GM23338 (cell line): ENCODE measurements around the gene CDC42BPB. TPM values are rescaled to one million over a fixed set of nuclear protein-coding genes. Genes with fewer than 3 reads are reported as not detected.

Experiments
- ATAC-seq: fragments of 200-7000 bp; cut with Tn5 transposase; 3 replicates; pipeline ENCODE4 v1.9.1; 2020
- DNase-seq: peaks from one replicate; pipeline ENCODE4 v3.0.0-alpha.2; 2015; ENCODE audit warnings: low spot score
- H2AFZ ChIP-seq: fragments of 200-600 bp; sonication (generic); 2 replicates; pipeline ENCODE4 v1.8.0; 2016; ENCODE audit warnings: antibody characterized with exemption, mild to moderate bottlenecking, moderate library complexity
- H3F3A ChIP-seq: fragments of 200-600 bp; sonication (generic); replicated peaks from 2 replicates; pipeline ENCODE4 v1.8.0; 2017; ENCODE audit warnings: antibody characterized with exemption, mixed run types, low read depth
- H3K27ac ChIP-seq: fragments of 200-600 bp; sonication (generic); 2 replicates; pipeline ENCODE4 v1.6.1; 2016; ENCODE audit warnings: low read depth
- H3K27me3 ChIP-seq: fragments of 200-600 bp; sonication (generic); 2 replicates; pipeline ENCODE4 v1.8.0; 2016; ENCODE audit warnings: mild to moderate bottlenecking, mixed run types, moderate library complexity; ENCODE audit not compliant: insufficient read depth
- H3K36me3 ChIP-seq: fragments of 200-600 bp; sonication (generic); 2 replicates; pipeline ENCODE4 v1.8.0; 2016; ENCODE audit warnings: mild to moderate bottlenecking; ENCODE audit not compliant: insufficient read depth
- H3K4me1 ChIP-seq: fragments of 200-600 bp; sonication (generic); 2 replicates; pipeline ENCODE4 v1.8.0; 2016; ENCODE audit warnings: mild to moderate bottlenecking, moderate library complexity; ENCODE audit not compliant: insufficient read depth
- H3K4me2 ChIP-seq: fragments of 200-600 bp; sonication (generic); 2 replicates; pipeline ENCODE4 v1.7.1; 2017; ENCODE audit warnings: mixed run types
- H3K4me3 ChIP-seq: fragments of 200-600 bp; sonication (generic); 2 replicates; pipeline ENCODE4 v1.6.1; 2016; ENCODE audit warnings: mixed run types
- H3K79me2 ChIP-seq: fragments of 200-600 bp; sonication (generic); replicated peaks from 2 replicates; pipeline ENCODE4 v1.8.0; 2017; ENCODE audit warnings: mild to moderate bottlenecking; ENCODE audit not compliant: insufficient read depth
- H3K9me2 ChIP-seq: fragments of 200-600 bp; sonication (generic); 2 replicates; pipeline ENCODE4 v1.8.0; 2017; ENCODE audit not compliant: insufficient read depth
- H4K20me1 ChIP-seq: fragments of 200-600 bp; sonication (generic); replicated peaks from 2 replicates; pipeline ENCODE4 v1.8.0; 2017; ENCODE audit warnings: mild to moderate bottlenecking; ENCODE audit not compliant: insufficient read depth
- H3K27ac Mint-ChIP-seq: 2 replicates; pipeline ENCODE4 v1.8.0; 2020; ENCODE audit warnings: inconsistent platforms, mild to moderate bottlenecking, moderate library complexity, mixed read lengths
- H3K27me3 Mint-ChIP-seq: 3 replicates; pipeline ENCODE4 v1.8.0; 2022; ENCODE audit warnings: low read depth, mild to moderate bottlenecking, moderate library complexity, mixed read lengths, inconsistent platforms; ENCODE audit not compliant: insufficient read depth, poor library complexity
- H3K36me3 Mint-ChIP-seq: 3 replicates; pipeline ENCODE4 v1.8.0; 2021; ENCODE audit warnings: low read depth, mild to moderate bottlenecking, inconsistent platforms, moderate library complexity, mixed read lengths
- H3K4me1 Mint-ChIP-seq: 3 replicates; pipeline ENCODE4 v1.8.0; 2020; ENCODE audit warnings: mild to moderate bottlenecking, inconsistent platforms, mixed read lengths
- H3K4me3 Mint-ChIP-seq: 3 replicates; pipeline ENCODE4 v1.8.0; 2021; ENCODE audit warnings: moderate library complexity, mild to moderate bottlenecking, inconsistent platforms, mixed read lengths
- H3K9me3 Mint-ChIP-seq: 3 replicates; pipeline ENCODE4 v1.8.0; 2020; ENCODE audit warnings: moderate library complexity, mild to moderate bottlenecking, inconsistent platforms, mixed read lengths
- CREB1 ChIP-seq: fragments of 250-450 bp; sonication (Bioruptor Pico); IDR thresholded peaks from 2 replicates; pipeline ENCODE4 v1.5.0; 2020; ENCODE audit warnings: low read depth, mild to moderate bottlenecking, moderate library complexity
- CTCF ChIP-seq, 2 experiments: fragments of 200-600 bp in 1 of 2; sonication (generic) in 1 of 2; conservative IDR thresholded peaks; 2 replicates each; pipeline versions ENCODE4 v1.5.1 to v1.6.1; 2016 to 2017; ENCODE audit warnings: antibody characterized with exemption in 2 of 2, low read depth in 2 of 2, mild to moderate bottlenecking in 2 of 2, moderate library complexity in 1 of 2
- ETS1 ChIP-seq: IDR thresholded peaks from 2 replicates; pipeline ENCODE4 v1.6.1; 2016; ENCODE audit warnings: antibody characterized with exemption
- EZH2 ChIP-seq: fragments of 200-600 bp; sonication (generic); IDR thresholded peaks from one replicate; pipeline ENCODE4 v1.8.0; 2017; ENCODE audit warnings: antibody characterized with exemption, mild to moderate bottlenecking, low read depth; ENCODE audit not compliant: unreplicated experiment
- EZH2phosphoT487 ChIP-seq: fragments of 200-600 bp; sonication (generic); IDR thresholded peaks from one replicate; pipeline ENCODE4 v1.8.1; 2018; ENCODE audit warnings: antibody characterized with exemption; ENCODE audit not compliant: unreplicated experiment
- JUNB ChIP-seq: IDR thresholded peaks from one replicate; pipeline ENCODE4 v1.6.1; 2016; ENCODE audit warnings: antibody characterized with exemption; ENCODE audit not compliant: unreplicated experiment
- NANOG ChIP-seq: IDR thresholded peaks from 2 replicates; pipeline ENCODE4 v1.6.1; 2016; ENCODE audit warnings: antibody characterized with exemption, borderline replicate concordance
- POLR2AphosphoS5 ChIP-seq: IDR thresholded peaks from 2 replicates; pipeline ENCODE4 v1.6.1; 2016; ENCODE audit warnings: antibody characterized with exemption, low read depth
- STAT1 ChIP-seq: IDR thresholded peaks from one replicate; pipeline ENCODE4 v1.6.1; 2016; ENCODE audit warnings: antibody characterized with exemption; ENCODE audit not compliant: unreplicated experiment
- ZNF114 ChIP-seq: fragments of 250-450 bp; sonication (Bioruptor Pico); IDR thresholded peaks from 2 replicates; pipeline ENCODE4 v1.5.0; 2020; ENCODE audit warnings: mild to moderate bottlenecking, moderate library complexity
- ZNF331 ChIP-seq: fragments of 250-450 bp; sonication (Bioruptor Pico); IDR thresholded peaks from 2 replicates; pipeline ENCODE4 v1.5.0; 2020; ENCODE audit warnings: low read depth, mild to moderate bottlenecking, moderate library complexity
- ZNF462 ChIP-seq: fragments of 250-450 bp; sonication (Bioruptor Pico); IDR thresholded peaks from 2 replicates; pipeline ENCODE4 v1.5.0; 2020; ENCODE audit warnings: mild to moderate bottlenecking, moderate library complexity
- polyA plus RNA-seq: library from polyadenylated mRNA; unstranded; fragments of >200 nt; fragmentation: Nextera tagmentation; extraction: Ambion mirVana; gene quantifications from 2 replicates; pipeline ENCODE4 v1.2.1, GENCODE V29; 2016
- total RNA-seq: library from RNA; depleted of rRNA; stranded (reverse); fragments of >200 nt; shearing (Covaris generic); gene quantifications from 2 replicates; pipeline ENCODE4 v1.2.3, GENCODE V29; 2014
- TF ChIP-seq, protein P1 (sequence below): IDR thresholded peaks from one replicate; pipeline ENCODE4 v1.6.1; 2018; ENCODE audit warnings: antibody characterized with exemption; ENCODE audit not compliant: unreplicated experiment

The CDC42BPB gene
- total and polyA plus RNA-seq, 2 experiments from 2014 or later, result 12.3 to 127 TPM

DNA sequence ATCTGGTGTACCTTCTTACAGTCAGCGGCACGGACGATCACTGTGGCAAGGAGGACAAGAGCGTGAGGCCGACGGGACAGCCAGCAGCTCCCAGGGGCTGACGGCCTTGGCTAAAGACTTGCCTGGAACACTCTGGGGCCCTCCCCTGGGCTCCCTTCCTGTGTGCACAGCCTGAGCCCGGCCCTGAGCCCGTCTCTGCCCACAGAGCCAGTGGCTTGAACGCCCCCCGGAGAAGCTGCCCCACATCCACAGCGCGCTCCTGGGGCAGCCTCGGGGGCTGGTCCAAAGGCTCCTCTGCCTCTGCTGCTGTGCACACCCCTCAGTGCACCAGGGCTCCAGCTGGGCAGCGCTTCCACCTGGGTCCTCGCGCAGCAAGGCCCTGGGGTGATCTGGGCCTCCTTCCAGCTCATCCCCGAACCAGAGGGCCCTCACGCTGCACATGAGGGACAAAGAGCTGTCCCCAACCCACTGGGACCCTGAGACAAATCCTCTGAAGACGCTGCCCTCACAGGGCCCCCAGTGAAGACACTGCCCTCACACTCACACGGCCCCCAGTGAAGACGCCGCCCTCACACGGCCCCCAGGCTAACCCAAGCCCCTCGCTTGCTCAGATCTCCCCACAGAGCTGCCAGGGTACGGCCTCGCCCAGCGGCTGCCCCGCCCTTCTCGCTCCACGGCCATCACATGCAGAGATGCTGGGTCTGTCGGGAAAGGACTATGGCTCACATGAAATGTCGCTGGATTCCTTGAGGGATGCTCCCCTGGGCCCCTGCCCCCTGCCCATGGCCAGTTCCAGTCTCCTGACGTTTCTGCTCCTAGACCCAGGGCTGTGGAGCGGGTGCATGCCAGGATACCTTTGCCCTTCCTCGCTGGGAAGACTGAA lies 112.7 kb downstream of the CDC42BPB start:
- Mint-ChIP-seq H3K27me3 (peaks cover 5% of the 10 kb centered on the region), H3K9me3 (no peaks in the 10 kb centered on the region), H3K4me3 (no peak overlapping the region), H3K27ac (no peak overlapping the region), H3K36me3 (peaks cover 62% of the 10 kb centered on the region), H3K4me1 (no peaks in the 10 kb centered on the region)
- Histone ChIP-seq H3K9me2 (no peaks in the 10 kb centered on the region), H3K27me3 (no peaks in the 10 kb centered on the region), H2AFZ (no peak overlapping the region), H3K4me1 (no peaks in the 10 kb centered on the region), H3K36me3 (peaks cover 17% of the 10 kb centered on the region; the same call in 1 of the 2 replicates), H3F3A (no peaks in the 10 kb centered on the region), H3K4me2 (no peak overlapping the region), H3K4me3 (no peak overlapping the region), H4K20me1 (peaks cover 5% of the 10 kb centered on the region; the same call in 1 of the 2 replicates), H3K79me2 (no peaks in the 10 kb centered on the region), H3K27ac (no peak overlapping the region)
- no peak for DNase-seq
- ATAC-seq, result no peak
- no peak for TF ChIP-seq EZH2
- no peak for TF ChIP-seq NANOG
- TF ChIP-seq ETS1, result no peak
- no peak for TF ChIP-seq ZNF462 (CRISPR knock-in tag)
- no peak for TF ChIP-seq POLR2AphosphoS5
- TF ChIP-seq, protein P1, sequence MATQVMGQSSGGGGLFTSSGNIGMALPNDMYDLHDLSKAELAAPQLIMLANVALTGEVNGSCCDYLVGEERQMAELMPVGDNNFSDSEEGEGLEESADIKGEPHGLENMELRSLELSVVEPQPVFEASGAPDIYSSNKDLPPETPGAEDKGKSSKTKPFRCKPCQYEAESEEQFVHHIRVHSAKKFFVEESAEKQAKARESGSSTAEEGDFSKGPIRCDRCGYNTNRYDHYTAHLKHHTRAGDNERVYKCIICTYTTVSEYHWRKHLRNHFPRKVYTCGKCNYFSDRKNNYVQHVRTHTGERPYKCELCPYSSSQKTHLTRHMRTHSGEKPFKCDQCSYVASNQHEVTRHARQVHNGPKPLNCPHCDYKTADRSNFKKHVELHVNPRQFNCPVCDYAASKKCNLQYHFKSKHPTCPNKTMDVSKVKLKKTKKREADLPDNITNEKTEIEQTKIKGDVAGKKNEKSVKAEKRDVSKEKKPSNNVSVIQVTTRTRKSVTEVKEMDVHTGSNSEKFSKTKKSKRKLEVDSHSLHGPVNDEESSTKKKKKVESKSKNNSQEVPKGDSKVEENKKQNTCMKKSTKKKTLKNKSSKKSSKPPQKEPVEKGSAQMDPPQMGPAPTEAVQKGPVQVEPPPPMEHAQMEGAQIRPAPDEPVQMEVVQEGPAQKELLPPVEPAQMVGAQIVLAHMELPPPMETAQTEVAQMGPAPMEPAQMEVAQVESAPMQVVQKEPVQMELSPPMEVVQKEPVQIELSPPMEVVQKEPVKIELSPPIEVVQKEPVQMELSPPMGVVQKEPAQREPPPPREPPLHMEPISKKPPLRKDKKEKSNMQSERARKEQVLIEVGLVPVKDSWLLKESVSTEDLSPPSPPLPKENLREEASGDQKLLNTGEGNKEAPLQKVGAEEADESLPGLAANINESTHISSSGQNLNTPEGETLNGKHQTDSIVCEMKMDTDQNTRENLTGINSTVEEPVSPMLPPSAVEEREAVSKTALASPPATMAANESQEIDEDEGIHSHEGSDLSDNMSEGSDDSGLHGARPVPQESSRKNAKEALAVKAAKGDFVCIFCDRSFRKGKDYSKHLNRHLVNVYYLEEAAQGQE, result no peak
- no peak for TF ChIP-seq ZNF114 (CRISPR knock-in tag)
- TF ChIP-seq JUNB, result no peak
- no peak for TF ChIP-seq EZH2phosphoT487
- TF ChIP-seq CTCF (conservative IDR thresholded peaks at IDR 0.05; ENCODE audit: low read depth in 2 of 2), result no peak
- no peak for TF ChIP-seq ZNF331 (CRISPR knock-in tag)
- TF ChIP-seq CREB1 (CRISPR knock-in tag), result no peak
- no peak for TF ChIP-seq STAT1
